GM23248 (cell line): ENCODE data around the gene ALS2.

Experiments used
- EZH2 ChIP-seq: fragments of 200-600 bp; sonication (generic); IDR thresholded peaks from 2 replicates; pipeline ENCODE4 v1.6.1; 2018; ENCODE audit warnings: antibody characterized with exemption, mild to moderate bottlenecking; ENCODE audit not compliant: insufficient read depth, poor library complexity, severe bottlenecking
- EZH2phosphoT487 ChIP-seq: fragments of 200-600 bp; sonication (generic); IDR thresholded peaks from 2 replicates; pipeline ENCODE4 v1.6.1; 2018; ENCODE audit warnings: antibody characterized with exemption, moderate library complexity, mild to moderate bottlenecking, low read depth; ENCODE audit not compliant: insufficient read depth

- TF ChIP-seq EZH2phosphoT487, result no peak
- no peak for TF ChIP-seq EZH2
These were observed 26.8 kb upstream of the ALS2 start for GRCh38 chr2:201807452-201807999.
